ENCODE results near the gene SYNM. TPM values are rescaled to one million over a fixed set of nuclear protein-coding genes. Genes with fewer than 3 reads are reported as not detected.

SYNM gene
- total and polyA plus RNA-seq, 2 donors, result 3.4 to 10.5 TPM

GRCh38 chr15:99124641-99125040 is 19.8 kb downstream of the SYNM start:
- Histone ChIP-seq H3K4me1 (ENCODE audit: control insufficient read depth in 2 of 2, insufficient read depth in 2 of 2, low read length in 2 of 2) (peaks cover 0 to 5% of the 10 kb centered on the region in 2 donors), H3K36me3 (ENCODE audit: control insufficient read depth in 2 of 2, insufficient read depth in 2 of 2, low read length in 1 of 2) (no peaks in the 10 kb centered on the region), H3K27me3 (ENCODE audit: control insufficient read depth in 2 of 2, insufficient read depth in 1 of 2, low read length in 1 of 2) (peaks cover 0 to 2% of the 10 kb centered on the region in 2 donors), H3K4me3 (ENCODE audit: low read length in 2 of 2) (no peak overlapping the region), H3K27ac (ENCODE audit: low read depth in 1 of 2, low read length in 1 of 2) (no peak overlapping the region), H3K9me3 (ENCODE audit: control insufficient read depth in 2 of 2, insufficient read depth in 1 of 2, low read length in 1 of 2) (no peaks in the 10 kb centered on the region)
- WGBS, result 91% methylated on average over 8 of the region's 8 CpGs
- no peak for DNase-seq (ENCODE audit: low read depth in 6 of 9, low spot score in 9 of 9)

GRCh38 chr15:99125061-99125891 is 20.4 kb downstream of the SYNM start:
- Histone ChIP-seq H3K4me3 (ENCODE audit: low read length in 2 of 2) (no peak overlapping the region), H3K27ac (ENCODE audit: low read depth in 1 of 2, low read length in 1 of 2) (no peak overlapping the region), H3K27me3 (ENCODE audit: control insufficient read depth in 2 of 2, insufficient read depth in 1 of 2, low read length in 1 of 2) (peaks cover 0 to 2% of the 10 kb centered on the region in 2 donors), H3K4me1 (ENCODE audit: control insufficient read depth in 2 of 2, insufficient read depth in 2 of 2, low read length in 2 of 2) (peaks cover 0 to 5% of the 10 kb centered on the region in 2 donors), H3K9me3 (ENCODE audit: control insufficient read depth in 2 of 2, insufficient read depth in 1 of 2, low read length in 1 of 2) (no peaks in the 10 kb centered on the region), H3K36me3 (ENCODE audit: control insufficient read depth in 2 of 2, insufficient read depth in 2 of 2, low read length in 1 of 2) (peaks cover 0 to 3% of the 10 kb centered on the region in 2 donors)
- WGBS, result 94% methylated on average over 29 of the region's 29 CpGs
- DNase-seq (ENCODE audit: low read depth in 6 of 9, low spot score in 9 of 9), result no peak

DNA sequence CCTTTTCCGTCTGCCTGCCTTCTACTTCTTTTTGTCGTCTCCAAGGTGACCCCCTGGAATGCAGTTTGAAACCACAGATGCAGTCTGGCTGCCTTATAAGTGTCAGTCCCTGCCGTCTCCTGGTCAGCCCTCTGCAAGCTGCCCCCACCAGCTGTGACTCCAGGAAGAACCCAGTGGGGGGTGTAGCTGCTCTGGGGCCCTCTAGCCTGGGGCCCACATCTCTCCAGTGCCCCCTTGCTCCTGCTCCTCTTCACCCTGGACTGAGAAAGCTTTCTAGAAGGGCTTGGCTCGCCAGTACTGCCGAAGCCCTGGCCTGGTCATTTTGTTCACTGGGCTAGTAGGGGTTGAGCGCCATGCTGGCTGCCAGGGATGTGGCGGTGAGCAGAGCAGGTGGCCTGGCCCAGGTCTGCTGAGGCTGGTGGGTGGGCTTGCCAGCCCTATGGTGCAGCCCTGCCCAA is 21.3 kb downstream of the SYNM start:
- 98% methylated on average over 7 of the region's 7 CpGs for WGBS
- Histone ChIP-seq H3K27me3 (ENCODE audit: control insufficient read depth in 2 of 2, insufficient read depth in 1 of 2, low read length in 1 of 2) (peaks cover 0 to 2% of the 10 kb centered on the region in 2 donors), H3K4me1 (ENCODE audit: control insufficient read depth in 2 of 2, insufficient read depth in 2 of 2, low read length in 2 of 2) (peaks cover 0 to 5% of the 10 kb centered on the region in 2 donors), H3K27ac (ENCODE audit: low read depth in 1 of 2, low read length in 1 of 2) (no peak overlapping the region), H3K9me3 (ENCODE audit: control insufficient read depth in 2 of 2, insufficient read depth in 1 of 2, low read length in 1 of 2) (no peaks in the 10 kb centered on the region), H3K36me3 (ENCODE audit: control insufficient read depth in 2 of 2, insufficient read depth in 2 of 2, low read length in 1 of 2) (peaks cover 0 to 3% of the 10 kb centered on the region in 2 donors), H3K4me3 (ENCODE audit: low read length in 2 of 2) (no peak overlapping the region)
- no peak for DNase-seq (ENCODE audit: low read depth in 6 of 9, low spot score in 9 of 9)

DNA sequence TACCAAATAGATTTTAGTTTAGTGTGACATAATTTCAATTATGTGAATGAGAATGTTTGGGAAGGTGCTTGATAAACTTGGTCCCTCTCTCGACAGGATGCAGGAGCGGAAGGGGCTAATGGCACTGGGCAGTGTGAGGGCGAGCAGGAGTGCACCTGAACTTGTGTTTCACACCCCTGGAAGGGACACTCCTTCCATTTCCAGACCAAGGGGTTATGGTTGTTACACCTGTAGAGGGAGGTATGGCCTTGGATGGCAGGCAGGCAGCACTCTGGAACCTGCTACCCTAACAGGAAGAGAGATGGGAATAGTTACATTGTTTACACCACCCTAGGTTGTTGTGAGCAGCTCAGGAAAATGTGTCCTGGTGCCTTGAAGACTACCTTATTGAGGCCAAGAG is 22.1 kb downstream of the SYNM start:
- H3K4me1 ChIP-seq (ENCODE audit: control insufficient read depth in 2 of 2, insufficient read depth in 2 of 2, low read length in 2 of 2), result peaks cover 0 to 5% of the 10 kb centered on the region in 2 donors
- no peak overlapping the region for H3K27ac ChIP-seq (ENCODE audit: low read depth in 1 of 2, low read length in 1 of 2)
- DNase-seq (ENCODE audit: low read depth in 6 of 9, low spot score in 9 of 9), result no peak
- WGBS, result 98% methylated on average over 3 of the region's 3 CpGs
- peaks cover 0 to 3% of the 10 kb centered on the region in 2 donors for H3K36me3 ChIP-seq (ENCODE audit: control insufficient read depth in 2 of 2, insufficient read depth in 2 of 2, low read length in 1 of 2)
- no peak overlapping the region for H3K4me3 ChIP-seq (ENCODE audit: low read length in 2 of 2)
- peaks cover 0 to 2% of the 10 kb centered on the region in 2 donors for H3K27me3 ChIP-seq (ENCODE audit: control insufficient read depth in 2 of 2, insufficient read depth in 1 of 2, low read length in 1 of 2)
- H3K9me3 ChIP-seq (ENCODE audit: control insufficient read depth in 2 of 2, insufficient read depth in 1 of 2, low read length in 1 of 2), result no peaks in the 10 kb centered on the region

GRCh38 chr15:99127773-99128172 is 22.9 kb downstream of the SYNM start:
- H3K4me3 ChIP-seq (ENCODE audit: low read length in 2 of 2), result no peak overlapping the region
- no peak overlapping the region for H3K27ac ChIP-seq (ENCODE audit: low read depth in 1 of 2, low read length in 1 of 2)
- no peak for DNase-seq (ENCODE audit: low read depth in 6 of 9, low spot score in 9 of 9)
- no peaks in the 10 kb centered on the region for H3K9me3 ChIP-seq (ENCODE audit: control insufficient read depth in 2 of 2, insufficient read depth in 1 of 2, low read length in 1 of 2)
- peaks cover 0 to 2% of the 10 kb centered on the region in 2 donors for H3K27me3 ChIP-seq (ENCODE audit: control insufficient read depth in 2 of 2, insufficient read depth in 1 of 2, low read length in 1 of 2)
- H3K4me1 ChIP-seq (ENCODE audit: control insufficient read depth in 2 of 2, insufficient read depth in 2 of 2, low read length in 2 of 2), result peaks cover 0 to 7% of the 10 kb centered on the region in 2 donors
- H3K36me3 ChIP-seq (ENCODE audit: control insufficient read depth in 2 of 2, insufficient read depth in 2 of 2, low read length in 1 of 2), result peaks cover 0 to 3% of the 10 kb centered on the region in 2 donors
- 98% methylated on average over 3 of the region's 3 CpGs for WGBS

DNA sequence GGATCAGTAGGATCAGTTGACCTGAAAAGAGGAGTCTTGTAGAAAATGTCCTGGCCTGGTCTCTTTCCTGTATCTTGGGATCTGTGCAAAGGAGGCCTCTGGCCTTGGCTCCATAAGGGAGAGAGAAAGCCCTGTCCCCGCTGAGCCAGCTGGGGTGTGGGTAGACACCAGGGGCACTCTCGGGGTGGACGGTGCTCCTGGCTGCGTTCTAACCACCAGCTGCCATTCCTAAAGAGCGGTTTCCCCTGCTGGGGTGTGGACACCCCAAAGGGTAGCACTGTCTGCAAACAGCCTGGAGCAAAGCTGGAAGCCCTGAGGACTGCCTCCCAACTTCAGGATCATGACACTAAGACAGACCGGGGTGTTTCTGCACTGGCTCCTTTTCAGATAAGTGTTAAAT is 23.5 kb downstream of the SYNM start:
- Histone ChIP-seq H3K27ac (ENCODE audit: low read depth in 1 of 2, low read length in 1 of 2) (no peak overlapping the region), H3K9me3 (ENCODE audit: control insufficient read depth in 2 of 2, insufficient read depth in 1 of 2, low read length in 1 of 2) (no peaks in the 10 kb centered on the region), H3K27me3 (ENCODE audit: control insufficient read depth in 2 of 2, insufficient read depth in 1 of 2, low read length in 1 of 2) (peaks cover 0 to 2% of the 10 kb centered on the region in 2 donors), H3K4me1 (ENCODE audit: control insufficient read depth in 2 of 2, insufficient read depth in 2 of 2, low read length in 2 of 2) (peaks cover 0 to 7% of the 10 kb centered on the region in 2 donors), H3K36me3 (ENCODE audit: control insufficient read depth in 2 of 2, insufficient read depth in 2 of 2, low read length in 1 of 2) (peaks cover 0 to 3% of the 10 kb centered on the region in 2 donors), H3K4me3 (ENCODE audit: low read length in 2 of 2) (no peak overlapping the region)
- WGBS, result 97% methylated on average over 6 of the region's 6 CpGs
- DNase-seq (ENCODE audit: low read depth in 6 of 9, low spot score in 9 of 9), result no peak

GRCh38 chr15:99129644-99130043 is 24.8 kb downstream of the SYNM start:
- no peak for DNase-seq (ENCODE audit: low read depth in 6 of 9, low spot score in 9 of 9)
- WGBS, result 93% methylated on average over 16 of the region's 16 CpGs
- Histone ChIP-seq H3K9me3 (ENCODE audit: control insufficient read depth in 2 of 2, insufficient read depth in 1 of 2, low read length in 1 of 2) (no peaks in the 10 kb centered on the region), H3K27ac (ENCODE audit: low read depth in 1 of 2, low read length in 1 of 2) (no peak overlapping the region), H3K4me1 (ENCODE audit: control insufficient read depth in 2 of 2, insufficient read depth in 2 of 2, low read length in 2 of 2) (peaks cover 0 to 2% of the 10 kb centered on the region in 2 donors), H3K36me3 (ENCODE audit: control insufficient read depth in 2 of 2, insufficient read depth in 2 of 2, low read length in 1 of 2) (peaks cover 0 to 3% of the 10 kb centered on the region in 2 donors), H3K4me3 (ENCODE audit: low read length in 2 of 2) (no peak overlapping the region), H3K27me3 (ENCODE audit: control insufficient read depth in 2 of 2, insufficient read depth in 1 of 2, low read length in 1 of 2) (no peaks in the 10 kb centered on the region)

DNA sequence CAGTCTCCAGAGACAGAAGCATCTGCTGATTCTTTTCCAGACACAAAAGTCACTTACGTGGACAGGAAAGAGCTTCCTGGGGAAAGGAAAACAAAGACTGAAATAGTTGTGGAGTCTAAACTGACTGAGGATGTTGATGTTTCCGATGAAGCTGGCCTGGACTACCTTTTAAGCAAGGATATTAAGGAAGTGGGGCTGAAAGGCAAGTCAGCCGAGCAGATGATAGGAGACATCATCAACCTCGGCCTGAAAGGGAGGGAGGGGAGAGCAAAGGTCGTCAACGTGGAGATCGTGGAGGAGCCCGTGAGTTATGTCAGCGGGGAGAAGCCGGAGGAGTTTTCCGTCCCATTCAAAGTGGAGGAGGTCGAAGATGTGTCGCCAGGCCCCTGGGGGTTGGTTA is 25.4 kb downstream of the SYNM start:
- Histone ChIP-seq H3K27me3 (ENCODE audit: control insufficient read depth in 2 of 2, insufficient read depth in 1 of 2, low read length in 1 of 2) (no peaks in the 10 kb centered on the region), H3K27ac (ENCODE audit: low read depth in 1 of 2, low read length in 1 of 2) (no peak overlapping the region), H3K4me1 (ENCODE audit: control insufficient read depth in 2 of 2, insufficient read depth in 2 of 2, low read length in 2 of 2) (peaks cover 0 to 2% of the 10 kb centered on the region in 2 donors), H3K4me3 (ENCODE audit: low read length in 2 of 2) (no peak overlapping the region), H3K36me3 (ENCODE audit: control insufficient read depth in 2 of 2, insufficient read depth in 2 of 2, low read length in 1 of 2) (peaks cover 0 to 3% of the 10 kb centered on the region in 2 donors), H3K9me3 (ENCODE audit: control insufficient read depth in 2 of 2, insufficient read depth in 1 of 2, low read length in 1 of 2) (no peaks in the 10 kb centered on the region)
- DNase-seq (ENCODE audit: low read depth in 6 of 9, low spot score in 9 of 9), result no peak
- WGBS, result 88% methylated on average over 13 of the region's 13 CpGs

DNA sequence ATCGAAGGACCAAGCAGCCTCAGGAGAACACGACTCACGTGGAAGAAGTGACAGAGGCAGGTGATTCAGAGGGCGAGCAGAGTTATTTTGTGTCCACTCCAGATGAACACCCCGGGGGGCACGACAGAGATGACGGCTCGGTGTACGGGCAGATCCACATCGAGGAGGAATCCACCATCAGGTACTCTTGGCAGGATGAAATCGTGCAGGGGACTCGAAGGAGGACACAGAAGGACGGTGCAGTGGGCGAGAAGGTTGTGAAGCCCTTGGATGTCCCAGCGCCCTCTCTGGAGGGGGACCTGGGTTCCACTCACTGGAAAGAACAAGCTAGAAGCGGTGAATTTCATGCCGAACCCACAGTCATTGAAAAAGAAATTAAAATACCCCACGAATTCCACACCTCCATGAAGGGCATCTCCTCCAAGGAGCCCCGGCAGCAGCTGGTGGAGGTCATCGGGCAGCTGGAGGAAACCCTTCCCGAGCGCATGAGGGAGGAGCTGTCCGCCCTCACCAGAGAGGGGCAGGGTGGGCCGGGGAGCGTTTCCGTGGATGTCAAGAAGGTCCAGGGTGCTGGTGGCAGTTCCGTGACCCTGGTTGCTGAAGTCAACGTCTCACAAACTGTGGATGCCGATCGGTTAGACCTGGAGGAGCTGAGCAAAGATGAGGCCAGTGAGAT is 26.0 kb downstream of the SYNM start:
- Histone ChIP-seq H3K4me3 (ENCODE audit: low read length in 2 of 2) (no peak overlapping the region), H3K4me1 (ENCODE audit: control insufficient read depth in 2 of 2, insufficient read depth in 2 of 2, low read length in 2 of 2) (peaks cover 0 to 2% of the 10 kb centered on the region in 2 donors), H3K27me3 (ENCODE audit: control insufficient read depth in 2 of 2, insufficient read depth in 1 of 2, low read length in 1 of 2) (no peaks in the 10 kb centered on the region), H3K36me3 (ENCODE audit: control insufficient read depth in 2 of 2, insufficient read depth in 2 of 2, low read length in 1 of 2) (peaks cover 0 to 3% of the 10 kb centered on the region in 2 donors), H3K9me3 (ENCODE audit: control insufficient read depth in 2 of 2, insufficient read depth in 1 of 2, low read length in 1 of 2) (no peaks in the 10 kb centered on the region), H3K27ac (ENCODE audit: low read depth in 1 of 2, low read length in 1 of 2) (no peak overlapping the region)
- WGBS, result 98% methylated on average over 30 of the region's 30 CpGs
- no peak for DNase-seq (ENCODE audit: low read depth in 6 of 9, low spot score in 9 of 9)

Measured in thymus (tissue), 11 donors.